Hepatocyte (in vitro differentiated cells): ENCODE data around the gene TPM2. TPM values are rescaled to one million over a fixed set of nuclear protein-coding genes. Genes with fewer than 3 reads are reported as not detected.

ENCODE experiments used
- DNase-seq: peaks from one replicate; pipeline ENCODE4 v3.0.0-alpha.2; 2016; ENCODE audit warnings: low spot score
- H2AFZ ChIP-seq: fragments of 200-600 bp; sonication (generic); 2 replicates; pipeline ENCODE4 v1.6.0; 2016; ENCODE audit warnings: antibody characterized with exemption, mild to moderate bottlenecking
- H3K27ac ChIP-seq: fragments of 200-600 bp; sonication (generic); 2 replicates; pipeline ENCODE4 v1.5.1; 2016; ENCODE audit warnings: mild to moderate bottlenecking
- H3K27me3 ChIP-seq: fragments of 200-600 bp; sonication (generic); 2 replicates; pipeline ENCODE4 v1.6.1; 2016
- H3K36me3 ChIP-seq: fragments of 200-600 bp; sonication (generic); replicated peaks from 2 replicates; pipeline ENCODE4 v1.5.1; 2016; ENCODE audit warnings: low read depth; ENCODE audit not compliant: insufficient read depth
- H3K4me1 ChIP-seq: fragments of 200-600 bp; sonication (generic); 2 replicates; pipeline ENCODE4 v1.5.1; 2016; ENCODE audit warnings: mild to moderate bottlenecking, moderate library complexity; ENCODE audit not compliant: insufficient read depth
- H3K4me2 ChIP-seq: fragments of 200-600 bp; sonication (generic); 2 replicates; pipeline ENCODE4 v1.6.0; 2016
- H3K4me3 ChIP-seq: fragments of 200-600 bp; sonication (generic); 2 replicates; pipeline ENCODE4 v1.5.1; 2016; ENCODE audit warnings: mild to moderate bottlenecking
- H3K79me2 ChIP-seq: fragments of 200-600 bp; sonication (generic); 2 replicates; pipeline ENCODE4 v1.6.0; 2017; ENCODE audit warnings: mild to moderate bottlenecking
- H3K9me2 ChIP-seq: fragments of 200-600 bp; sonication (generic); replicated peaks from 2 replicates; pipeline ENCODE4 v1.6.0; 2017; ENCODE audit warnings: mild to moderate bottlenecking; ENCODE audit not compliant: insufficient read depth
- H3K9me3 ChIP-seq: fragments of 200-600 bp; sonication (generic); 2 replicates; pipeline ENCODE4 v1.5.1; 2016; ENCODE audit warnings: low read depth, mild to moderate bottlenecking
- H4K20me1 ChIP-seq: fragments of 200-600 bp; sonication (generic); 2 replicates; pipeline ENCODE4 v1.6.0; 2016; ENCODE audit warnings: mild to moderate bottlenecking; ENCODE audit not compliant: insufficient read depth, poor library complexity, severe bottlenecking
- CTCF ChIP-seq: fragments of 200-600 bp; sonication (generic); IDR thresholded peaks from 2 replicates; pipeline ENCODE4 v1.5.1; 2016; ENCODE audit warnings: antibody characterized with exemption, mild to moderate bottlenecking; ENCODE audit not compliant: poor library complexity
- EZH2 ChIP-seq: fragments of 200-600 bp; sonication (generic); IDR thresholded peaks from 2 replicates; pipeline ENCODE4 v1.6.1; 2016; ENCODE audit warnings: antibody characterized with exemption, mild to moderate bottlenecking, borderline replicate concordance
- EZH2phosphoT487 ChIP-seq: fragments of 200-600 bp; sonication (generic); IDR thresholded peaks from one replicate; pipeline ENCODE4 v1.6.1; 2018; ENCODE audit warnings: antibody characterized with exemption, mild to moderate bottlenecking, low read depth, moderate library complexity; ENCODE audit not compliant: unreplicated experiment, severe bottlenecking
- WGBS: methylation state at CpG from one replicate; pipeline ENCODE4 v1.1.6; 2016; ENCODE audit warnings: low lambda C conversion rate; ENCODE audit errors: missing lambda C conversion rate; 5-methylcytosine and 5-hydroxymethylcytosine counted together
- polyA plus RNA-seq: library from polyadenylated mRNA; unstranded; fragments of >200 nt; fragmentation: Nextera tagmentation; extraction: Ambion mirVana; gene quantifications from 2 replicates; pipeline ENCODE4 v1.2.1, GENCODE V29; 2016
- total RNA-seq: library from RNA; depleted of rRNA; stranded (reverse); fragments of >200 nt; gene quantifications from 2 replicates; pipeline ENCODE4 v1.2.3, GENCODE V29; 2014

Gene TPM2
- total and polyA plus RNA-seq, 2 experiments from 2014 or later: 98.7 to 166 TPM

GRCh38 chr9:35675732-35676392 lies 13.9 kb downstream of the TPM2 start:
- Histone ChIP-seq H3K4me2 (peak overlapping the region; percentile 97), H4K20me1 (no peaks in the 10 kb centered on the region), H3K4me3 (peak overlapping the region; percentile 28)

GRCh38 chr9:35675204-35675603 lies 14.5 kb downstream of the TPM2 start:
- H3K36me3 ChIP-seq: no peaks in the 10 kb centered on the region
- H3K27me3 ChIP-seq: no peaks in the 10 kb centered on the region
- H3K4me2 ChIP-seq: peak overlapping the region; percentile 97
- H4K20me1 ChIP-seq: no peaks in the 10 kb centered on the region
- no peaks in the 10 kb centered on the region for H3K79me2 ChIP-seq
- H3K27ac ChIP-seq: no peak overlapping the region
- H3K4me1 ChIP-seq: peaks cover under 1% of the 10 kb centered on the region
- H2AFZ ChIP-seq: peak overlapping the region; percentile 95
- no peaks in the 10 kb centered on the region for H3K9me2 ChIP-seq
- TF ChIP-seq CTCF (no peak), EZH2 (no peak), EZH2phosphoT487 (no peak)
- WGBS: 34% methylated on average over 11 of the region's 13 CpGs
- no peak for DNase-seq
- peak overlapping the region; percentile 28 for H3K4me3 ChIP-seq
- no peaks in the 10 kb centered on the region for H3K9me3 ChIP-seq

More at GRCh38 chr9:35675732-35676392, 13.9 kb downstream of the TPM2 start:
- WGBS: 8% methylated on average over 44 of the region's 51 CpGs
- Histone ChIP-seq H3K27me3 (no peaks in the 10 kb centered on the region), H3K9me2 (no peaks in the 10 kb centered on the region), H3K4me1 (no peaks in the 10 kb centered on the region), H3K79me2 (no peaks in the 10 kb centered on the region), H3K27ac (no peak overlapping the region), H2AFZ (peak overlapping the region; percentile 95), H3K36me3 (no peaks in the 10 kb centered on the region), H3K9me3 (no peaks in the 10 kb centered on the region)
- DNase-seq: peak; percentile 82
- no peak for TF ChIP-seq CTCF
- no peak for TF ChIP-seq EZH2
- TF ChIP-seq EZH2phosphoT487: no peak

GRCh38 chr9:35674025-35674361 lies 15.7 kb downstream of the TPM2 start:
- H3K79me2 ChIP-seq: no peaks in the 10 kb centered on the region
- no peak overlapping the region for H3K4me3 ChIP-seq
- H3K36me3 ChIP-seq: no peaks in the 10 kb centered on the region
- no peaks in the 10 kb centered on the region for H4K20me1 ChIP-seq
- H2AFZ ChIP-seq: no peak overlapping the region
- DNase-seq: no peak
- H3K9me2 ChIP-seq: no peaks in the 10 kb centered on the region
- TF ChIP-seq CTCF (no peak), EZH2 (no peak), EZH2phosphoT487 (no peak)
- H3K27ac ChIP-seq: no peak overlapping the region
- no peaks in the 10 kb centered on the region for H3K27me3 ChIP-seq
- H3K9me3 ChIP-seq: no peaks in the 10 kb centered on the region
- no peak overlapping the region for H3K4me2 ChIP-seq
- H3K4me1 ChIP-seq: peaks cover 10% of the 10 kb centered on the region
- WGBS: 90% methylated on average over 3 of the region's 3 CpGs
